ENCODE results near the gene PCSK2. TPM values are rescaled to one million over a fixed set of nuclear protein-coding genes. Genes with fewer than 3 reads are reported as not detected.
A peak's percentile ranks its signal among the peaks of the same experiment; 100 is the strongest.

PCSK2 gene
- total and polyA plus RNA-seq, 5 experiments from 2014 or later, result not detected

GRCh38 chr20:17502105-17502504 lies 275.3 kb downstream of the PCSK2 start:
- Mint-ChIP-seq H3K9me3 (no peaks in the 10 kb centered on the region), H3K27ac (no peak overlapping the region), H3K4me3 (peak overlapping the region in 1 of 10 donors; percentile 33), H3K36me3 (no peaks in the 10 kb centered on the region), H3K4me1 (peaks cover 11 to 36% (median 24%) of the 10 kb centered on the region in 4 donors), H3K27me3 (peaks cover 0 to 4% (median 0%) of the 10 kb centered on the region in 5 donors)
- no peak for DNase-seq
- no peak for ATAC-seq
- POLR2A ChIA-PET, result no interaction called here

GRCh38 chr20:17503301-17504065 lies 276.6 kb downstream of the PCSK2 start:
- Mint-ChIP-seq H3K9me3 (no peaks in the 10 kb centered on the region), H3K4me1 (peaks cover 13 to 36% (median 25%) of the 10 kb centered on the region in 4 donors), H3K27ac (peak overlapping the region in 5 of 10 donors; percentile 32 to 92 (median 52)), H3K36me3 (no peaks in the 10 kb centered on the region), H3K27me3 (peaks cover 0 to 4% (median 0%) of the 10 kb centered on the region in 5 donors), H3K4me3 (peak overlapping the region in 3 of 10 donors; percentile 50 to 93 (median 90))
- POLR2A ChIA-PET, result interaction anchor here (0.7 to 2.6 kb wide), 3 partner anchors 67 to 493 kb away, joined by 3 to 7 read pairs (median 5); partner anchors contain the start of gene DSTN
- DNase-seq (peak in 4 of 10 donors; percentile 13 to 50 (median 36)), ATAC-seq (no peak)

- ATAC-seq (peak; percentile 50 to 57), DNase-seq (peak in 1 of 10 donors; percentile 58)
- H3K27me3 Mint-ChIP-seq, result peaks cover 0 to 4% (median 0%) of the 10 kb centered on the region in 5 donors
- peak overlapping the region in 9 of 10 donors; percentile 71 to 94 (median 90) for H3K4me3 Mint-ChIP-seq
- POLR2A ChIA-PET, result interaction anchor here (1.9 to 2.6 kb wide), 2 partner anchors 66 to 492 kb away, joined by 5 to 7 read pairs; partner anchors contain the start of gene DSTN
- H3K4me1 Mint-ChIP-seq, result peaks cover 13 to 36% (median 25%) of the 10 kb centered on the region in 4 donors
- peak overlapping the region in 6 of 10 donors; percentile 51 to 92 (median 86) for H3K27ac Mint-ChIP-seq
- H3K9me3 Mint-ChIP-seq, result no peaks in the 10 kb centered on the region
- no peaks in the 10 kb centered on the region for H3K36me3 Mint-ChIP-seq
Measured at GRCh38 chr20:17504066-17504897, 277.4 kb downstream of the PCSK2 start.

- Mint-ChIP-seq H3K4me1 (peaks cover 13 to 36% (median 25%) of the 10 kb centered on the region in 4 donors), H3K27me3 (peaks cover 0 to 4% (median 0%) of the 10 kb centered on the region in 5 donors), H3K4me3 (peak overlapping the region; percentile 83 to 94 (median 90)), H3K9me3 (no peaks in the 10 kb centered on the region), H3K36me3 (no peaks in the 10 kb centered on the region), H3K27ac (peak overlapping the region; percentile 51 to 92 (median 86))
- peak in 7 of 10 donors; percentile 10 to 73 (median 60) for DNase-seq
- POLR2A ChIA-PET, result interaction anchor here (2.6 kb wide), 1 partner anchor 65 kb away, joined by 7 read pairs; the partner anchor contains the start of gene DSTN
- ATAC-seq, result peak; percentile 78 to 81
Measured at GRCh38 chr20:17504898-17505635, 278.2 kb downstream of the PCSK2 start.

GRCh38 chr20:17505636-17506517 lies 279.0 kb downstream of the PCSK2 start:
- H3K27me3 Mint-ChIP-seq, result peaks cover 0 to 4% (median 0%) of the 10 kb centered on the region in 5 donors
- DNase-seq (peak in 2 of 10 donors; percentile 4 to 12), ATAC-seq (no peak)
- peak overlapping the region; percentile 83 to 94 (median 90) for H3K4me3 Mint-ChIP-seq
- H3K9me3 Mint-ChIP-seq, result no peaks in the 10 kb centered on the region
- POLR2A ChIA-PET, result interaction anchor here (2.6 kb wide), 1 partner anchor 65 kb away, joined by 7 read pairs; the partner anchor contains the start of gene DSTN
- H3K4me1 Mint-ChIP-seq, result peaks cover 13 to 38% (median 25%) of the 10 kb centered on the region in 4 donors
- peak overlapping the region in 9 of 10 donors; percentile 51 to 92 (median 85) for H3K27ac Mint-ChIP-seq
- no peaks in the 10 kb centered on the region for H3K36me3 Mint-ChIP-seq

GRCh38 chr20:17507032-17507431 lies 280.2 kb downstream of the PCSK2 start:
- POLR2A ChIA-PET, result no interaction called here
- no peaks in the 10 kb centered on the region for H3K9me3 Mint-ChIP-seq

GRCh38 chr20:17507531-17507930 lies 280.7 kb downstream of the PCSK2 start:
- Mint-ChIP-seq H3K27ac (peak overlapping the region in 1 of 10 donors; percentile 53), H3K27me3 (no peaks in the 10 kb centered on the region), H3K4me1 (peaks cover 15 to 45% (median 31%) of the 10 kb centered on the region in 4 donors), H3K9me3 (no peaks in the 10 kb centered on the region), H3K36me3 (no peaks in the 10 kb centered on the region), H3K4me3 (peak overlapping the region in 2 of 10 donors; percentile 5 to 16)
- POLR2A ChIA-PET, result no interaction called here
- DNase-seq, result no peak
- ATAC-seq, result no peak

More at GRCh38 chr20:17507032-17507431, 280.2 kb downstream of the PCSK2 start:
- ATAC-seq (no peak), DNase-seq (no peak)
- Mint-ChIP-seq H3K27me3 (no peaks in the 10 kb centered on the region), H3K4me1 (peaks cover 15 to 45% (median 31%) of the 10 kb centered on the region in 4 donors), H3K27ac (peak overlapping the region in 2 of 10 donors; percentile 17 to 53), H3K4me3 (peak overlapping the region in 2 of 10 donors; percentile 5 to 16), H3K36me3 (no peaks in the 10 kb centered on the region)

- Mint-ChIP-seq H3K27me3 (no peaks in the 10 kb centered on the region), H3K27ac (no peak overlapping the region), H3K9me3 (no peaks in the 10 kb centered on the region), H3K4me3 (no peak overlapping the region), H3K4me1 (peaks cover 15 to 39% (median 29%) of the 10 kb centered on the region in 4 donors), H3K36me3 (no peaks in the 10 kb centered on the region)
- POLR2A ChIA-PET, result no interaction called here
- ATAC-seq, result no peak
- no peak for DNase-seq
Measured at GRCh38 chr20:17508756-17509155, 281.9 kb downstream of the PCSK2 start.

GRCh38 chr20:17510548-17510947 lies 283.7 kb downstream of the PCSK2 start:
- Mint-ChIP-seq H3K4me1 (peaks cover 7 to 21% (median 14%) of the 10 kb centered on the region in 4 donors), H3K9me3 (no peaks in the 10 kb centered on the region), H3K27me3 (no peaks in the 10 kb centered on the region), H3K27ac (no peak overlapping the region), H3K36me3 (no peaks in the 10 kb centered on the region), H3K4me3 (no peak overlapping the region)
- ATAC-seq (no peak), DNase-seq (no peak)
- POLR2A ChIA-PET, result no interaction called here

- Mint-ChIP-seq H3K4me3 (peak overlapping the region in 1 of 10 donors; percentile 54), H3K27me3 (no peaks in the 10 kb centered on the region), H3K9me3 (no peaks in the 10 kb centered on the region), H3K36me3 (no peaks in the 10 kb centered on the region), H3K27ac (no peak overlapping the region), H3K4me1 (peaks cover 3 to 14% (median 7%) of the 10 kb centered on the region in 4 donors)
- ATAC-seq (no peak), DNase-seq (no peak)
- POLR2A ChIA-PET, result no interaction called here
Measured at GRCh38 chr20:17511401-17511800, 284.6 kb downstream of the PCSK2 start.

GRCh38 chr20:17513939-17514338 lies 287.1 kb downstream of the PCSK2 start:
- ATAC-seq (no peak), DNase-seq (no peak)
- Mint-ChIP-seq H3K27ac (no peak overlapping the region), H3K36me3 (no peaks in the 10 kb centered on the region), H3K4me3 (no peak overlapping the region), H3K9me3 (no peaks in the 10 kb centered on the region), H3K27me3 (no peaks in the 10 kb centered on the region), H3K4me1 (peaks cover 2 to 9% (median 6%) of the 10 kb centered on the region in 4 donors)
- POLR2A ChIA-PET, result no interaction called here

Data from naive thymus-derived CD8-positive, alpha-beta T cell (primary cell).